ENCODE measurements around the gene ITPA.

Gene ITPA

GRCh38 chr20:3243718-3244358 lies 34.5 kb downstream of the ITPA start:
- DNase-seq = no peak

- DNase-seq = no peak
These were observed 35.3 kb downstream of the ITPA start for GRCh38 chr20:3244613-3245012.

- DNase-seq = no peak
These were observed 35.9 kb downstream of the ITPA start for GRCh38 chr20:3245156-3245555.

GRCh38 chr20:3245711-3246110 lies 36.4 kb downstream of the ITPA start:
- DNase-seq = no peak

- DNase-seq = no peak
These were observed 37.4 kb downstream of the ITPA start for GRCh38 chr20:3246682-3247081.

- no peak for DNase-seq
These were observed 38.3 kb downstream of the ITPA start for GRCh38 chr20:3247638-3248037.

- DNase-seq = no peak
These were observed 39.1 kb downstream of the ITPA start for GRCh38 chr20:3248167-3248992.

- no peak for DNase-seq
These were observed 39.7 kb downstream of the ITPA start for GRCh38 chr20:3248993-3249347.

- DNase-seq = no peak
These were observed 40.8 kb downstream of the ITPA start for GRCh38 chr20:3250091-3250504.

GRCh38 chr20:3251806-3252205 lies 42.5 kb downstream of the ITPA start:
- peak in 34 of 56 donors; percentile 6 to 75 (median 38) for DNase-seq

GRCh38 chr20:3255728-3256127 lies 46.4 kb downstream of the ITPA start:
- no peak for DNase-seq

GRCh38 chr20:3258429-3258828 lies 49.1 kb downstream of the ITPA start:
- no peak for DNase-seq

GRCh38 chr20:3262566-3262965 lies 53.3 kb downstream of the ITPA start:
- DNase-seq = no peak

- DNase-seq = no peak
These were observed 60.8 kb downstream of the ITPA start for GRCh38 chr20:3270051-3270450.

GRCh38 chr20:3273371-3273770 lies 64.1 kb downstream of the ITPA start:
- no peak for DNase-seq
